HG03139 (cell line): ENCODE measurements around the gene CNN3.
"Not testable (repeated sequence)": the region's sequence is repeated elsewhere in the genome, so short reads cannot be mapped to it uniquely, and the experiment has no call there.

Experiments used
- ATAC-seq: cut with Tn5 transposase; IDR thresholded peaks from one replicate; pipeline ENCODE4 v1.9.1; 2021; ENCODE audit not compliant: unreplicated experiment

CNN3 gene

DNA sequence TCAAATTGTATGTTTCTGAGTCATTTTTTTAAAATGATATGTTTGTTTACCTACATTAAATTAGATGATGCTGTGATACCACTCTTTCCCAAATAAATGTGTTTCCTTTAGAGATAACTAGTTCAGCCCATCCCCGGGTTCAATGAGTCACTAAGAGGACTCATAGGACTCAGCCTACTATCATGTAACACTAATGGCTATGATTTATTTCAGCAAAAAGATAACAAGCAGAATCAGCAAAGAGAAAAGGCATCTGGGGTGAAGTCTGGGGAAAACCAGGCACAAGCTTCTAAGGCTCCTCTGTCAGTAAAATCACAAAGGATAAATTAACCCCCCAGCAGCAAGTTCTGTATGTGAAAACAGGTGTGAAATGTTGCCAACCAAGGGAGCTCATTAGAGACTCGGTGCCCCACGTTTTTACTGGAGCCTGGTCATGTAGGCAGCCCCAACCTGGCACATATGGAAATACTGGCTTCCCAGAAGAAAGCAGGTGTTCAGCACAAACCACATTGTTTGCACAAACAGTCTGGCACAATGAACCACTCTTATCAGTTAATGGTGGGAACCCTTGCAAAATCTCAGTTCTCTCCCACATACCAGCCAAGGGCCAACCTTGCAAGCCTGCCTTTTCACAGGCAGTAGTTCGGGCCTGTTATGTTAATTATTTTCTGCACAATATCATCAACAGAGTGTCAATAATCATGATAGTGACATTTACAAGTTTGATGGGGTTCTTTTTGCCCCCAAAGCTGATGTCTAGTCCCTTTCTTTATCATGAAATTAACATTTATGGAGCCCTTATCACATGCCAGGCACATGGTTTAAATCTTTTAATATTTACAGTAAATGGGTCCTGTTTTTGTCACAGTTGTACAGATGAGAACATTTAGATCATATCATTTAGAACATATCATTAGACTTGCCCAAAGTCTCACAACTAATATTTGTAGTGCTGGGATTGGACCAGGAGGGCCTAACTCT, 23.1 kb upstream of the CNN3 start:
- ATAC-seq, result no peak

GRCh38 chr1:94947437-94947836, 20.5 kb upstream of the CNN3 start:
- ATAC-seq, result no peak

DNA sequence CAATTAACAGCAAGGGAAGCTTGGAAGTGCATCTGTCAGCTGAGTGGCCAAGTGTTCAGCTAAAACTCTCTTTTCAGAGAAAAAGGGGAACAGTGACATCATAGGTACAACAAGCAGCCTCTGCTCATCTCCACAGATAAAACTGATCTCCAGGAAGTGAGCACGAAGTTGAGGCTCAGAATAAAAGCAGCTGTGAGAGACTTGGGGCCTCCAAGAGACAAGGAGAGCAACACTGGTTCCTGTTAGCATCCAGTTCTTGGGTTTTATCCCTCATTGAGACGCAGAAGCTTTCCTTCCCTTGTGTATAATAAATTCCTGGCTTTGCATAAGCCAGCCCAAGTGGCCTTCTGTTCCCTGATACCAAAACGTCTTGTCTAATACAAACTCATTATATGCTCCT, 20.0 kb upstream of the CNN3 start:
- ATAC-seq, result no peak

- no peak for ATAC-seq
Measured at GRCh38 chr1:94942171-94943128, 15.5 kb upstream of the CNN3 start.

DNA sequence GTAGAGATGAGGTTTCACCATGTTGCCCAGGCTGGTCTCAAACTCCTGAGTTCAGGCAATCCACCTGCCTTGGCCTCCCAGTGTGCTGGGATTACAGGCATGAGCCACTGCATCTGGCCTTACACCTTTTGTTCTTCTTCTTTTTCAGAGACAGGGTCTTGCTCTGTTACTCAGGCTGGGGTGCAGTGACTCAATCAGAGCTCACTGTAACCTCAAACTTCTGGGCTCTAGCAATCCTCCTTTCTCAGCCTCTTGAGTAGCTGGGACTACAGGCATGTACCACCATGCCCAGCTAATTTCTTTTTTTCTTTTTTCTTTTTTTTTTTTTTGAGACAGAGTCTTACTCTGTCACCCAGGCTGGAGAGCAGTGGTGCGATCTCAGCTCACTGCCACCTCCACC, 14.6 kb upstream of the CNN3 start:
- ATAC-seq, result not testable (repeated sequence)

DNA sequence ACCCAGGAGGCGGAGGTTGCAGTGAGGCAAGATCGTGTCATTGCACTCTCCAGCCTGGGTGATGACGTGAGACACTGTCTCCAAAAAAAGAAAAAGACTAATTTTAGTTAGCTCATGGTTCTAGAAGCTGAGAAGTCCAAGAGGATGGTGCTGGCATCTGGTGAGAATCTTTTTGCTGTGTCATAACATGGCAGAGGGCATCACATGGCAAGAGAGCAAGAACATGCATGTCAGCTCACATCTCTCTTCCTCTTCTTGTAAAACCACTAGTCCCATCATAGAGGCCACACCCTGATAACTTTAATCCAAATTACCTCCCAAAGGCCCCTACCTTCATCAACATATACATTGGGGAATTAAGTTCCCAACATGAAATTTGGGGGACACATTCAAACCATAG, 13.8 kb upstream of the CNN3 start:
- ATAC-seq, result no peak

DNA sequence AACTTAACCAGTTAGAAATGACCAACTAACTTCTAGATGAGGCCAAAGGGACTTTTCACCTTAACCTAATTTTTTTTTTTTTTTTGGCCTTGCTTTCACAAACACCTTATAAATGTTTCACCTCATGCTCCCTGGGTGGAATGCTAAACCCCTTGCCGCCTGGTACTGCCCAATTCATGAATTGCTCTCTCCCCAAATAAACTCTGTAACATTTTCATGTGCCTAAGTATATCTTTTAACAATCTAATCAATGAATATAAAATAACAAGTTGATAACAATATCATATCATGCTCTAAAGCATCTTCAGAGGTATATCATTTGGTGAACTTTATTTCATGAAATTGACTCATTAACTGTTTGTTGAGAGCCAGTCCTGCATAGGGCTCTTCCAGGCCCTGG, 10.9 kb upstream of the CNN3 start:
- no peak for ATAC-seq

GRCh38 chr1:94936861-94937620, 10.1 kb upstream of the CNN3 start:
- ATAC-seq, result no peak

DNA sequence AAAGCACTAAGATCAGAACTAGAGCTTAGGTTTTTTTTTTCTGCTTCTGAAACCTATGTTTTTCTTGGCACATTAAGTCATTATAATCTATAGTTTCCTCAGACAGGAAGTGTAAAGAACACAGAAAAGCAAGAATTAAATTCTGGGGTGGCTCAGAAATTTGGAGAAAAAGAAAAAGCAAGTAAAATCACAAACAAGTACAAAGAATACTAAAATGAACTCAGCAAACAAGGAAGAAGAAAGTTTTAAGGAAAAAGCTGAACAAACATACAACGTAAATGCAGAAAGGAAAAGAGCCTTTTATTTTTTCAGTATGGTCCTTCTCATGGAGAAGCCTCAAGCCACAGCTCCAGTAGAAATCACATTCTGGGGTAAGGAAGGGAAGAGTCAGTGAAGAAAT, 8.6 kb upstream of the CNN3 start:
- no peak for ATAC-seq

DNA sequence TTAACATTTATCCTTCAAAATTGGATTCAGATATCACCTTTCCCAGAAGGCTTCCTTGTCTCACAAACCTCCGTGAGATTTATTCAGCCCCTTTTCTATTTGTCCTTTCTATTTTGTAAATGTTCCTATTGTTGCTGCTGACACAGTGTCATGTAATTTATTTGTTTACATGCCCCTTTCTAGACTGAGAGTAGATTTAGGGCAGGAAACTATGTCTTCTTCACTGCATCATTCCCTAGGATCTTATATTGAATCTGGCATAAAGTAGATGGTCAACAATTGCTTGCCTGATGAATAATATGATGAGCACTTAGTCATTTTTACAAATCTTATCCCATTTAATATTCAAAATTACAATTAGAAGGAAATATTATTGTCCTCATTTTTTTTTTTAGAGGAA, 8.1 kb upstream of the CNN3 start:
- no peak for ATAC-seq

DNA sequence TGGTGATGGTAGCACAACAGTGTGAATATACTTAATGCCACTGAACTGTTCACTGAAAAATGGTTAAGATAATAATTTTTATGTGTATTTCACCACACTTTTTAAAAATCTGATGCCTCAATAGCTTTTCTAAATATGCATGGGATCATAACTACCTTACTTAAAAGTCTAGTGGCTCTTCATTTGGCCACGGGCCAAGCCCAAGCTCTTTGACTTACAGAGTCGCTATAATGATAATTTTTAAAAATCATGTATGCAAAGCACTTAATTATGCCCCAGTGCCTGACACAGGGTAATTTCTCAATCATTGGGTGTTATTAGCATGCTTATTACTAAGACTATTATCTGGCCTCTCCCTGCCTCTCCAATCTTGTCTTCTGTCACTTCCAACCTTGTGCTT, 7.6 kb upstream of the CNN3 start:
- no peak for ATAC-seq

- ATAC-seq, result no peak
Measured at GRCh38 chr1:94931254-94931841, 4.4 kb upstream of the CNN3 start.

- ATAC-seq, result no peak
Measured at GRCh38 chr1:94929351-94930217, 2.7 kb upstream of the CNN3 start.

DNA sequence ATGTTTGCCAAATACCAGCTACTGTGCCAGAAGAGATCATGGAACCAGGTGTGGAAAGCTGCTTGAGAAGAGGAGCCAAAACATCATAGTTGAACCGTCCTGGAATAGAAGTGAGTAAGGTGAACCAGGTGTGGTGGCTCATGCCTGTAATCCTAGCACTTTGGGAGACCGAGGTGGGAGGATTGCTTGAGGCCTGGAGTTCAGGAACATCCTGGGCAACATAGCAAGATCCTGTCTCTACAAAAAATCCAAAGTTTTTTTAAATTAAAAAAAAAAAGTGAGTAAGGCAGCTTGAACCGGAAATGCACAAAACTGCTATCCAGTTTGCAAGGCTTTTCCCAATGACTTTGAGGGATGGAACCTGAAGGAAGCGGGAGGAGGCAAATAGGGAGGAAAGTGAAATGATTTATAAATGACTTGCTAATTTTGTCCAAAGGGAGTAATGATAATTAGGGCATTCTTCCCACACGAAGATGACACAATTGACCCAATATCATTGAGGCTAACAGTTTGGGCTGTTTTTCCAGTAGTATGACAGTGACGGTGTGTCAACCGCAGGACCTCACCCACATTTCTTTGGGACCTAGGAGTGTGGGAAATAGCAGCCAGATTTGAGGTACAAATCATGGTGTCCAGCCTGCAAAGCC, 1.5 kb upstream of the CNN3 start:
- ATAC-seq, result no peak

DNA sequence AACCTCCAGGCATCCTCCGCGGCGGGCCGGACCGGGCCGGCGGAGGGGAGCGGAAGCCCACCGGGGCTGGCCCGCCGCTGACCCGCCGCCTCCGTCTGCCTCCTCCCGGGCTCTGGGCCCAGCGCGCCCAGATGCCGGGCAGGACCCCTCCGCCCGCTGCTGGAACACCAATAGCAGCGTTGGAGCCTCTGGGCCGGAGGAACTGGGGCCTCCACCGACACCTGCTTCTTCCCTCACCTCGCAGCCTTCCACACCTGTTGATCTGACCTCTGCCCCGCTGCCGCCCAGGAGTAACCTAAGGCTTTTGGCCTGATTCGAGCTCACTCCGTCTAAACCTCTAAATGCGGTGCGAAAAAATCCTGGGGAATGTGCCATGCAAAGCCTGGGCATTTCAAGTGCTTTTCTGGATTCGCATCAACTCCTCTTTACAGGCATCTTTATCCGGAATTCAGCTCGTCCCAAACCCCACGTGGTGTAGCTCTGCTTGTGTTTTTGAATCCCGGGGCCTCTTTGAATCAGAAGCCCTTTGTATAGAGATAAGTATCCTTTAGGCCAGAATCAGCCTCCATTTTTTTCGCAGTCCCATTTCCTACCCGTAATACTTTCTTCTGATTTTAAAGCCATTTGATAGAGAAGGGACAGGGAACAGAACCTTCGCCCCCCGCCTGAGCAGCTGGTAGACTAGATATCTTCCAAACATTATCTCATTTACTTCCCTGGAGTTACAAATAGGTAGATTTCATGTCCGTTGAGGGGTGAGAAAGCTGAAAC, 680 bp upstream of the CNN3 start:
- no peak for ATAC-seq

- ATAC-seq, result peak; percentile 17
Measured at GRCh38 chr1:94926126-94926914, 590 bp downstream of the CNN3 start.

DNA sequence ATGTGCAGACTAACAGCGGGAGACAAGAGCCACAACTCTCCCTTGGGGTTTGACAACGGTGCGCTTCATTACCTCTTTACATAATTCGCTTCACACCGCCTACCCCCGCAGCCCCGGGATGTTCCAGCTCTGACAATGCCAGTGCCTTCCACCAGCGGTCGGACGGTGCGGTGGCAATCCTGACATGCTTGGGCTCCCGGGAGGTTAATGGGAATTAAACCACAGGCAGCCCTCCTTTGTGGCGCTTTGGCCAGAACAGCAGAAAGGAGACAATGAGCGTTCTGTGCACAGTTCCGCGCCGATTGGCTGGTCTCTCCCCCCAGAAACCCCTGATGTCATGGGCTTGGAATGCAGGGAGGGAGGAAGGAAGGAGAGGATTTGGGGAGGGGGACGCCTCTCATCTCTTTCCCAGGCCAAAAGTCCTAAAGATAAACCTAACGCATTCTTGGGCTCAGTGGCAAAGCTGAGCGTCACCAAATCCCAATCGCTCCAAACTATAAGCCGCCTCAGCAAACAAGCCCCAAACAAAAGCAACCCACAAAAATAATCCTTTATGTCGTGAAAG, 1.3 kb downstream of the CNN3 start:
- ATAC-seq, result no peak
